GM12878 (cell line): ENCODE measurements around the gene MCFD2. TPM values are rescaled to one million over a fixed set of nuclear protein-coding genes. Genes with fewer than 3 reads are reported as not detected.

Source experiments
- ATAC-seq: fragments of 200-7000 bp; cut with Tn5 transposase; 3 replicates; pipeline ENCODE4 v1.9.1; 2020; ENCODE audit warnings: mild to moderate bottlenecking, moderate library complexity
- BruUV-seq: library from RNA; stranded (reverse); fragments of 400-500 nt; replicated peaks from 2 replicates; lab custom pipeline; 2021; lab: Mats Ljungman, UMichigan
- CTCF ChIA-PET: fragments of 300-600 bp; sonication (Branson Sonifier 250); formaldehyde crosslinking; extraction: SDS; loops from one replicate; lab custom pipeline; 2021; ENCODE audit warnings: inconsistent platforms; lab: Yijun Ruan, JAX
- POLR2A ChIA-PET: fragments of 350-600 bp; formaldehyde crosslinking; extraction: SDS; loops from one replicate; lab custom pipeline; 2021; ENCODE audit warnings: inconsistent platforms; lab: Charles Lee
- RAD21 ChIA-PET: fragments of 300-600 bp; sonication (Branson Sonifier 250); formaldehyde crosslinking; loops from one replicate; lab custom pipeline; 2023; ENCODE audit warnings: antibody characterized with exemption; ENCODE audit not compliant: unreplicated experiment; lab: Charles Lee
- SMC1A ChIA-PET: fragments of 300-600 bp; sonication (Branson Sonifier 250); formaldehyde crosslinking; loops from one replicate; lab custom pipeline; 2023; ENCODE audit not compliant: unreplicated experiment, uncharacterized antibody; lab: Charles Lee
- DNase-seq: peaks from one replicate; pipeline ENCODE4 v3.0.0-alpha.2; 2011; ENCODE audit warnings: low read depth, low spot score
- FAIRE-seq: peaks from 3 replicates; lab custom pipeline; 2011; peaks lifted over from hg19 to GRCh38; lab: Jason Lieb, UNC
- H2AFZ ChIP-seq: 2 replicates; pipeline ENCODE4 v1.6.0; 2011; ENCODE audit warnings: low read depth, low read length, control low read depth; ENCODE audit not compliant: control insufficient read depth
- H3K27ac ChIP-seq: 2 replicates; pipeline ENCODE4 v1.5.1; 2011; ENCODE audit warnings: control low read depth; ENCODE audit not compliant: control insufficient read depth, insufficient read depth
- H3K27me3 ChIP-seq, 2 experiments: replicated peaks in 1 of 2; 2 replicates each; pipeline versions ENCODE4 v1.6.0 to v1.6.1; 2011; ENCODE audit warnings: low read length in 1 of 2; ENCODE audit not compliant: control insufficient read depth in 2 of 2, insufficient read depth in 2 of 2
- H3K36me3 ChIP-seq, 2 experiments: 2 replicates each; pipeline ENCODE4 v1.5.1; 2011; ENCODE audit warnings: low read length in 1 of 2; ENCODE audit not compliant: control insufficient read depth in 2 of 2, insufficient read depth in 2 of 2
- H3K4me1 ChIP-seq: 2 replicates; pipeline ENCODE4 v1.6.1; 2011; ENCODE audit warnings: mild to moderate bottlenecking, low read length, moderate library complexity, mixed read lengths; ENCODE audit not compliant: control insufficient read depth, insufficient read depth
- H3K4me2 ChIP-seq: 2 replicates; pipeline ENCODE4 v1.6.0; 2011; ENCODE audit warnings: control low read depth; ENCODE audit not compliant: control insufficient read depth, insufficient read depth
- H3K4me3 ChIP-seq: fragments of 200-600 bp; sonication (generic); 2 replicates; pipeline ENCODE4 v1.5.1; 2016
- H3K79me2 ChIP-seq: 2 replicates; pipeline ENCODE4 v1.6.0; 2011; ENCODE audit warnings: low read length; ENCODE audit not compliant: control insufficient read depth, insufficient read depth
- H3K9ac ChIP-seq: 2 replicates; pipeline ENCODE4 v1.8.0; 2011; ENCODE audit warnings: low read length, control low read depth, mixed read lengths; ENCODE audit not compliant: control insufficient read depth, insufficient read depth
- H3K9me3 ChIP-seq: replicated peaks from 3 replicates; pipeline ENCODE4 v1.5.1; 2011; ENCODE audit warnings: mild to moderate bottlenecking, low read length; ENCODE audit not compliant: control insufficient read depth, insufficient read depth
- H4K20me1 ChIP-seq: 2 replicates; pipeline ENCODE4 v1.6.0; 2011; ENCODE audit not compliant: control insufficient read depth, insufficient read depth
- BHLHE40 ChIP-seq, 2 experiments: fragments of 450-650 bp in 1 of 2; IDR thresholded peaks; 2 replicates each; pipeline ENCODE4 v1.6.1; 2011 to 2017; ENCODE audit warnings: low read depth in 2 of 2, borderline replicate concordance in 1 of 2, improper control_type of control experiment in 1 of 2, low read length in 1 of 2, mild to moderate bottlenecking in 1 of 2
- CREM ChIP-seq: IDR thresholded peaks from 2 replicates; pipeline ENCODE4 v1.6.1; 2014; ENCODE audit warnings: antibody characterized with exemption, low read depth
- E4F1 ChIP-seq: fragments of 450-650 bp; IDR thresholded peaks from 2 replicates; pipeline ENCODE4 v1.6.1; 2018; ENCODE audit warnings: borderline replicate concordance, mild to moderate bottlenecking; ENCODE audit not compliant: partially characterized antibody
- MLLT1 ChIP-seq: fragments of 450-650 bp; IDR thresholded peaks from 2 replicates; pipeline ENCODE4 v1.6.1; 2016; ENCODE audit warnings: mild to moderate bottlenecking
- MYB ChIP-seq: fragments of 150-350 bp; IDR thresholded peaks from 2 replicates; pipeline ENCODE4 v1.6.1; 2014; ENCODE audit warnings: mild to moderate bottlenecking, low read depth, low read length, borderline replicate concordance
- NR2C2 ChIP-seq: IDR thresholded peaks from 2 replicates; pipeline ENCODE4 v1.6.1; 2011; ENCODE audit warnings: borderline replicate concordance, low read depth; ENCODE audit not compliant: control insufficient read depth, insufficient read length
- PRDM15 ChIP-seq: fragments of 450-650 bp; formaldehyde crosslinking; IDR thresholded peaks from 2 replicates; pipeline ENCODE4 v1.4.0; 2020; ENCODE audit warnings: mild to moderate bottlenecking, moderate library complexity
- RAD21 ChIP-seq: IDR thresholded peaks from 2 replicates; pipeline ENCODE4 v1.6.1; 2011; ENCODE audit warnings: mild to moderate bottlenecking, low read depth, low read length, moderate library complexity; ENCODE audit not compliant: insufficient read depth
- SREBF1 ChIP-seq: IDR thresholded peaks from 2 replicates; pipeline ENCODE4 v1.6.1; 2012; ENCODE audit warnings: mild to moderate bottlenecking, low read length
- SREBF2 ChIP-seq: IDR thresholded peaks from 2 replicates; pipeline ENCODE4 v1.6.1; 2012; ENCODE audit warnings: mild to moderate bottlenecking, low read length
- ZNF592 ChIP-seq: fragments of 450-650 bp; IDR thresholded peaks from 2 replicates; pipeline ENCODE4 v1.6.1; 2017; ENCODE audit warnings: mild to moderate bottlenecking, moderate library complexity
- WGBS: methylation state at CpG from one replicate; pipeline ENCODE4 v1.1.6; 2016; ENCODE audit warnings: low lambda C conversion rate; ENCODE audit not compliant: insufficient replicate concordance, insufficient coverage; ENCODE audit errors: missing lambda C conversion rate; 5-methylcytosine and 5-hydroxymethylcytosine counted together
- in situ Hi-C: fragments of 300-500 bp; cut with MboI; formaldehyde crosslinking; loops from 9 replicates; pipeline ENCODE4 v1.14.3; 2018; ENCODE audit warnings: mixed read lengths
- intact Hi-C: fragments of 100-400 bp; cut with micrococcal nuclease; formaldehyde crosslinking; loops from one replicate; pipeline ENCODE4 v1.14.2; 2022; ENCODE audit not compliant: unreplicated experiment
- polyA plus RNA-seq, 11 experiments: library from polyadenylated mRNA; depleted of rRNA in 4 of 11; unstranded in 6 of 11; stranded (reverse) in 5 of 11; fragments of >200 nt; fragmentation: Nextera tagmentation in 4 of 11; fragmentation: Illumina TruSeq in 1 of 11; extraction: Ambion mirVana in 4 of 11; extraction: Trizol in 1 of 11; gene quantifications; 1 replicate in 1 of 11; 2 replicates in 10 of 11; pipeline versions ENCODE4 v1.2.1 to v1.2.3, GENCODE V29; 2011 to 2016; ENCODE audit warnings: inconsistent platforms in 2 of 11, missing spikeins in 2 of 11, low read depth in 1 of 11
- total RNA-seq, 4 experiments: library from RNA; depleted of rRNA in 3 of 4; stranded (reverse); fragments of >200 nt in 3 of 4; fragmentation: Illumina TruSeq in 1 of 4; extraction: Trizol in 1 of 4; gene quantifications; 2 replicates each; pipeline versions ENCODE4 v1.2.1 to v1.2.3, GENCODE V29; 2013 to 2021

MCFD2 gene
- total and polyA plus RNA-seq, 10 of the 15 experiments (the other 5 are each of a cell fraction or from before 2014, with no cell fraction given), result 35.0 to 57.3 (median 40.3) TPM

GRCh38 chr2:46963210-46963609 lies 47.6 kb upstream of the MCFD2 start (continued):
- no peak for TF ChIP-seq E4F1
- TF ChIP-seq MYB, result no peak
- TF ChIP-seq ZNF592, result no peak
- TF ChIP-seq RAD21, result no peak

GRCh38 chr2:46962751-46963150 lies 47.1 kb upstream of the MCFD2 start:
- Histone ChIP-seq H3K4me2 (no peak overlapping the region), H3K9me3 (no peaks in the 10 kb centered on the region), H3K4me3 (no peak overlapping the region), H4K20me1 (no peaks in the 10 kb centered on the region), H3K27me3 (no peaks in the 10 kb centered on the region), H3K27ac (no peak overlapping the region), H3K4me1 (no peaks in the 10 kb centered on the region), H2AFZ (no peak overlapping the region), H3K36me3 (peaks cover 20 to 27% of the 10 kb centered on the region in 2 experiments), H3K79me2 (no peaks in the 10 kb centered on the region), H3K9ac (no peak overlapping the region)
- ATAC-seq, result no peak
- in situ Hi-C loops, result no loop called here
- no peak for FAIRE-seq
- DNase-seq, result no peak
- no TSS peak for BruUV-seq
- SMC1A ChIA-PET, result interaction anchor here (2.1 kb wide), 1 partner anchor 9 kb away, joined by 4 read pairs; no protein-coding TSS in a partner anchor
- intact Hi-C loops, result no loop called here
- POLR2A ChIA-PET, result no interaction called here
- RAD21 ChIA-PET, result no interaction called here
- 97% methylated on average over 2 of the region's 2 CpGs for WGBS
- CTCF ChIA-PET, result no interaction called here
- TF ChIP-seq NR2C2 (no peak), PRDM15 (CRISPR knock-in tag) (no peak), CREM (no peak), BHLHE40 (IDR thresholded peaks at IDR 0.05; ENCODE audit: borderline replicate concordance in 1 of 2, low read depth in 2 of 2, low read length in 1 of 2) (no peak), SREBF2 (no peak), MLLT1 (no peak), SREBF1 (no peak)
